Renal cortex interstitium (tissue), 15 donors: Measurements from ENCODE around the gene PPFIA4. TPM values are rescaled to one million over a fixed set of nuclear protein-coding genes. Genes with fewer than 3 reads are reported as not detected.
"Not testable (repeated sequence)": the region's sequence is repeated elsewhere in the genome, so short reads cannot be mapped to it uniquely, and the experiment has no call there.

Source experiments
- DNase-seq, 11 donors: peaks; one replicate each; pipeline ENCODE4 v3.0.0-alpha.2; 2013; ENCODE audit warnings: low read depth in 9 of 11, low spot score in 4 of 11; ENCODE audit errors: extremely low read depth in 1 of 11
- long read RNA-seq, 16 experiments: transcript quantifications; one replicate each; lab custom pipeline, GENCODE V29; 2026
- polyA plus RNA-seq, 3 donors: library from polyadenylated mRNA; unstranded; fragments of 120-200 nt; gene quantifications; one replicate each; pipeline ENCODE4 v1.2.1, GENCODE V29; 2013; ENCODE audit not compliant: insufficient read length in 3 of 3

PPFIA4 gene
- polyA plus RNA-seq: 10 to 100 TPM in 1 of 3 donors, 1 to 10 TPM in 2; 7.4 to 14.9 (median 8.5) TPM
- long read RNA-seq, donor 1: 0 reads
- long read RNA-seq, donor 2: 0 reads
- long read RNA-seq, donor 3: 0 reads
- long read RNA-seq, donor 4: 0 reads
- long read RNA-seq, donor 5: 0 reads
- long read RNA-seq, donor 6: 0 reads
- long read RNA-seq, donor 7: 0 reads
- long read RNA-seq, donor 8: 0 reads
- long read RNA-seq, donor 9: 0 reads
- long read RNA-seq, donor 10: 0 reads
- long read RNA-seq, donor 11: 0 reads
- long read RNA-seq, donor 12: 0 reads
- long read RNA-seq, donor 13: 0 reads
- long read RNA-seq, donor 14: 0 reads
- long read RNA-seq, donor 15: 0 reads
- long read RNA-seq, donor 16, partial matches to known transcripts: 0 of 1 reads
- long read RNA-seq, donor 16, other reads (novel, unspliced or antisense): 0 of 1 reads

DNA sequence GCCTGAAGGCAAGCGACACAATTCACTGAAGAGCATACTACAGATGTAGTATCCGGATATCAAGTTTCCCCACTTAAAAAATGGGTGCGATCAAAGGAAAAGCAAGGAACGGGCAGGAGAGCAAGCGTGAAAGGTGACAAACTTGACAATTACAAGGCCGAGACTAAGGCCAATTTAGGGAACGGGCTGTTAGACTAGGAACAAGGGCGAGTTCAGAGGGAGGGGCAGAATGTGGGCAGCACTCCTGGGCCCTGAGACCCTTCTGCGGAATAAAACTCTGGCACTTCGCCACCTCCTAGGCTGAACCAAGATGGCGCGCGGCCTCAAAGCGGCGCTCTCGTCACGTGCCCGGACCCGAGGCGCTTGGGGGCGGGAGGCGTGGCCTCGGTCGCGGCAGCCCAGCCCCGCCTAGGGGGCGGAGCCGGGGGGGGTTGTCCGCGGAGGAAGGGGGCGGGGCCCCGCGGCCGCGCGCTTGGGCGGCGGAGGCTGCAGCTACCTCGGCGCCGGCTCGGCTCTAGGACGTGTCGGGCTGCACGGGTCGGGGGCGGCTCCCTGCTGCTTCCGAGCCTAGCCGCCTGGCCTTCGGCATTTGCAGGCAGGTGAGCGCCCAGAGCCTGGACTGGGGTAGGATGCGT is at the start of gene PPFIA4:
Gene PPFIA4 (plus strand): TSS at position 461 of the 635 bp plus-strand sequence. CDS start 12,518 bp downstream, outside the sequence.
- peak in 10 of 11 donors; percentile 68 to 87 (median 81) for DNase-seq

GRCh38 chr1:202976633-202977032 is 49.7 kb upstream of the PPFIA4 start:
- DNase-seq: no peak

GRCh38 chr1:202979459-202979858 is 46.8 kb upstream of the PPFIA4 start:
- no peak for DNase-seq

GRCh38 chr1:202981939-202982338 is 44.4 kb upstream of the PPFIA4 start:
- no peak for DNase-seq

DNA sequence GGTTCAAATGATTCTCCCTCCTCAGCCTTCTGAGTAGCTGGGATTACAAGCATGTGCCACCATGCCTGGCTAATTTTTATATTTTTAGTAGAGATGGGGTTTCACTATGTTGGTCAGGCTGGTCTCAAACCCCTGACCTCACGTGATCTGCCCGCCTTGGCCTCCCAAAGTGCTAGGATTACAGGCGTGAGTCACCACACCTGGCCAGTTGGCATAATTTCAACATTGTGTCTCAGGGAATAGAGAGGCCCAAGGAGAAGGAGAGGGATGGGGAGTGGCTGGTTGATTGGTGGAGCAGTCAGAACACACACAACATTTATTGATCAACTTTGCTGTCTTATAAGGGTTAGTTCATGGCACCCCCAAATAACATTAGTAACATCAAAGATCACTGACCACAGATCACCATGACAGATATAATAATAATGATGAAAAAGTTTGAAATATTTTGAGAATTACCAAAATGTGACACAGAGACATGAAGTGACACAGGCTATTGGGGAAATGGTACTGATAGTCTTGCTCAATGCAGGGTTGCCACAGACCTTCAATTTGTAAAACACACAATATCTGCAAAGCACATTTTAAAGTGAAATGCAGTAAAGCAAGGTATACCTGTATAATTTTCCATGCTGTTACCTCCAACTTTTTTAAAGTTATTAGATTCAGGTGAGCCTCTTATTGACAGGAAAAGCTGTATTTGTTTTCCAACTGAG is 43.4 kb upstream of the PPFIA4 start:
- no peak for DNase-seq

DNA sequence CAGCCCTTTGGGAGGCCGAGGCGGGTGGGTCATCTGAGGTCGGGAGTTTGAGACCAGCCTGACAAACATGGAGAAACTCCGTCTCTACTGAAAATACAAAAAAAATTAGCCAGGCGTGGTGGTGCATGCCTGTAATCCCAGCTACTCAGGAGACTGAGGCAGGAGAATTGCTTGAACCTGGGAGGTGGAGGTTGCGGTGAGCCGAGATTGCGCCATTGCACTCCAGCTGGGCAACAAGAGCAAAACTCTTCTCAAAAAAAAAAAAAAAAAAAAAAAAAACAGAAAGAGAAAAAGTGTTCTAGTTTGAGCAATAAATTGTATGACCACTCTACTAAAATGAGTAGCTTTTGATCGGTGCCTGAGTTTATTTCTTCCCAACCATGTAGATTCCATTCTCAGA is 40.2 kb upstream of the PPFIA4 start:
- DNase-seq: not testable (repeated sequence)

DNA sequence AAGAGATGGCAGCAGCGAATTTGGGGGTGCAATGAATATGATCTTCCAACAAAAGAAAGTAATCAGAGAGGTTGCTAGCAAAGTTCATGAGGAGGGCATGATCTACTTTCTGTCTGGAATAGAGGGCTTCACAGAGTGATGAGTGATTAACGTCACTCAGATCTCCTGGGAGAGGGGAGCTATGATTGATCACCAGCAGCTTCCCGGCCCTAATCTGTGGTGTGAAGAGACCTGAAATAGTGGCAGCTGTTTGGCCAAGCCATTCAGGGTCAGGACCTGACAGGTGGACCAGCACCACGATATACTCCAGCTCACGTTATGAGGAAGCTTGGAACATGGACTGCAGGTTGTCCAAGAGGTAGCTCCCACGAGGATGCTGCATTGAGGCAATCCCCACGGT is 39.0 kb upstream of the PPFIA4 start:
- no peak for DNase-seq

- DNase-seq: no peak
Measured at GRCh38 chr1:202987922-202988583, 38.2 kb upstream of the PPFIA4 start.

- DNase-seq: no peak
Measured at GRCh38 chr1:202989879-202990278, 36.4 kb upstream of the PPFIA4 start.

DNA sequence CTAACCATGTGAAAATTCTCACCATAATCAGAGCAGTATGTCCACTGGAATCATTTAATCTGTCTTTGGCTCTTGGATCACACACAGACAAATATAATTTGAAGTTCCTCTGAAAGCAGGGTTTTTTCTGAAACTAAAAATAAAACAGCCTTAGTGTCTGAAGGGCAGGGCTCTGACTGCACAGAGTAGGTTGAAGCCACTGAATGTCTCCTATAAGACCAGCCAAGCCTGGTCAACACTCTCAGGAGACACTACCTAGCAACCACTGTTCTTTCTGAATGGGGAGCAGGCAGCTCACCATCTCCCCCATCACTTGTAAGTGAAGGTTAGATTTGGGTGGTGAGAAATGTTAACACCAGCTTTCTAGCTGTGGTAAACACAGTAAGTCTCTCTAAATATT is 35.2 kb upstream of the PPFIA4 start:
- DNase-seq: no peak

DNA sequence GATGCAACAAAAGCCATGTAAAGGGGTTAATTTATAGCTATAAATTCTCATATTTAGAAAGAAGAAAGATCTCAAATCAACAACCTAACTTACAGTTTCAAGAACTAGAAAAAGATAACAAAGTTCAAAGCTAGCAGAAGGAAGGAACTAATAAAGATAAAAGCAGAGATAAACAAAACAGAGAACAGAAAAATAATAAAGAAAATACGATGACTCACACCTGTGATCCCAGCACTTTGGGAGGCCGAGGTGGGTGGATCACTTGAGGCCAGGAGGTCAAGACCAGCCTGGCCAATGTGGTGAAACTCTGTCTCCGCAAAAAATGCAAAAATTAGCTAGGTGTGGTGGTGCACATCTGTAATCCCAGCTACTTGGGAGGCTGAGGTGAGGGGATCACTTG is 31.5 kb upstream of the PPFIA4 start:
- DNase-seq: no peak

DNA sequence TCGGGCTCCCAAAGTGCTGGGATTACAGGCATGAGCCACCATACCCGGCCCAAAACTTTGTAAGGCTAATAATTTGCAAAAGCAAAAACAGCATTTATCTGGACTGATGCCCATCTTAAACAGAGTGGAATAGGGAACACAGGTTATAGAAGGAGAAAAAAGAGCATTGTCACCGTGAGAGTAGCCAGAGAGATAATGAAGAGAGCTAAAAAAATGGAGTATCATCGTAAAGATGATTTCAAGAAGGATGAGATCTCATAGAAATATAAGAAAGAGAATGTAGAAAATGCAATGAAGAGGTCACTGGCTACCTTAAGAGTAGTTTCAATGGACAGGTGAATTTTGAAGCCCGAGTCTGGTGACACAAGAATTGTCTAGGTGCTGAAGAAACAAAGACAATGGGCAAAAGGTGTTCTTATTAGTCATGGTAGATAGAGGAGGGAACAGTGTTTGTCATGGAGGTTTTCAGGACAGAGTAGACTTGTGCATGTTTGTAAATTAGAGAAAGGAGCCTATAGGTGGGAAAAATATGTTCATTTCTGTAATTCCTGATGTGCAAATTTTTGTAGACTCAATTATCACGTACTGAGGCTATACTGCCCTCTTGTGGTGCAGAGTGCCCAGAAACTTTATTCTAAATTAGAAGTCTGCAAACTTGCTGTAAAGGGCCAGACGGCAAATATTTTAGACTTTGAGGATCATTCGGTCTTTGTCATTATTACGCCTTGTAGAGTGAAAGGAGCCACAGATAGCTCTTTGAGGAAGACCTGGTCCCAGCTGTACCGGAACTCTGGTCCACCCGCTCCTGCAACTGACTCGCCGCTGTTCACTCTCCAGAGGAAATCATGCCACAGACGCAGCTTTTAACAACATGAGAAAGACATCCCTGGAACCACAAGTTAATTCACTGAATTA is 27.2 kb upstream of the PPFIA4 start:
- peak in 9 of 11 donors; percentile 28 to 67 (median 37) for DNase-seq

- no peak for DNase-seq
Measured at GRCh38 chr1:203000217-203000944, 25.9 kb upstream of the PPFIA4 start.

- no peak for DNase-seq
Measured at GRCh38 chr1:203001986-203002385, 24.3 kb upstream of the PPFIA4 start.

GRCh38 chr1:203002951-203003350 is 23.3 kb upstream of the PPFIA4 start:
- DNase-seq: no peak

- DNase-seq: not testable (repeated sequence)
Measured at GRCh38 chr1:203005395-203006142, 20.7 kb upstream of the PPFIA4 start.
